MM.1S (cell line): Measurements from ENCODE around the gene EPN1.

Experiments used
- CTCF ChIP-seq: fragments of 300-600 bp; sonication (generic); IDR thresholded peaks from 2 replicates; pipeline ENCODE4 v1.5.1; 2016; ENCODE audit warnings: antibody characterized with exemption, low read length, mixed read lengths
- EZH2 ChIP-seq: fragments of 300-600 bp; sonication (generic); optimal IDR thresholded peaks from 2 replicates; pipeline ENCODE3; 2017; ENCODE audit warnings: low read depth, mild to moderate bottlenecking, antibody characterized with exemption, low read length, mixed read lengths

- TF ChIP-seq EZH2: no peak
- TF ChIP-seq CTCF: no peak
These were observed 18.4 kb downstream of the EPN1 start for GRCh38 chr19:55693336-55693974.
